OCI-LY7 (cell line): ENCODE measurements around the gene TRPM2. TPM values are rescaled to one million over a fixed set of nuclear protein-coding genes. Genes with fewer than 3 reads are reported as not detected.

ENCODE experiments used
- BruUV-seq: library from RNA; stranded (reverse); fragments of 400-500 nt; replicated peaks from 2 replicates; lab custom pipeline; 2021; lab: Mats Ljungman, UMichigan
- CTCF ChIA-PET: fragments of 300-600 bp; sonication (Branson Sonifier 250); formaldehyde crosslinking; loops from one replicate; lab custom pipeline; 2022; ENCODE audit warnings: antibody characterized with exemption; ENCODE audit not compliant: unreplicated experiment; lab: Charles Lee
- POLR2A ChIA-PET: fragments of 300-600 bp; sonication (Branson Sonifier 250); formaldehyde crosslinking; loops from one replicate; lab custom pipeline; 2022; ENCODE audit warnings: antibody characterized with exemption; lab: Charles Lee
- DNase-seq: peaks from one replicate; pipeline ENCODE4 v3.0.0-alpha.2; 2015; ENCODE audit warnings: low spot score
- H2AFZ ChIP-seq: fragments of 200-600 bp; sonication (generic), shearing (Covaris generic); 2 replicates; pipeline ENCODE4 v1.6.1; 2014; ENCODE audit warnings: mild to moderate bottlenecking, antibody characterized with exemption, low read length, moderate library complexity
- H3K27ac ChIP-seq: fragments of 200-600 bp; sonication (generic); 2 replicates; pipeline ENCODE4 v1.5.1; 2014; ENCODE audit warnings: mixed run types, low read depth, mild to moderate bottlenecking, moderate library complexity, low read length, inconsistent platforms; ENCODE audit not compliant: poor library complexity, severe bottlenecking
- H3K36me3 ChIP-seq: fragments of 200-600 bp; sonication (generic); 2 replicates; pipeline ENCODE4 v1.6.1; 2014; ENCODE audit warnings: mild to moderate bottlenecking, antibody characterized with exemption, low read length, moderate library complexity, mixed read lengths; ENCODE audit not compliant: insufficient read depth
- H3K4me1 ChIP-seq: fragments of 200-600 bp; sonication (generic); 2 replicates; pipeline ENCODE4 v1.5.1; 2014; ENCODE audit warnings: mild to moderate bottlenecking, low read length; ENCODE audit not compliant: insufficient read depth, poor library complexity, severe bottlenecking
- H3K4me2 ChIP-seq: fragments of 200-600 bp; sonication (generic); 2 replicates; pipeline ENCODE4 v1.6.1; 2014; ENCODE audit warnings: mild to moderate bottlenecking, low read length
- H3K4me3 ChIP-seq: fragments of 200-600 bp; sonication (generic); 2 replicates; pipeline ENCODE4 v1.5.1; 2014; ENCODE audit warnings: mild to moderate bottlenecking, low read depth, low read length; ENCODE audit not compliant: poor library complexity, severe bottlenecking
- H3K79me2 ChIP-seq: fragments of 200-600 bp; sonication (generic); 2 replicates; pipeline ENCODE4 v1.6.1; 2016; ENCODE audit warnings: low read depth, mild to moderate bottlenecking, low read length, moderate library complexity, mixed read lengths; ENCODE audit not compliant: insufficient read depth
- H3K9me2 ChIP-seq: fragments of 200-600 bp; sonication (generic); 2 replicates; pipeline ENCODE4 v1.6.1; 2016; ENCODE audit warnings: mild to moderate bottlenecking, low read length, mixed read lengths; ENCODE audit not compliant: insufficient read depth
- H3K9me3 ChIP-seq: fragments of 200-600 bp; sonication (generic); 2 replicates; pipeline ENCODE4 v1.6.1; 2014; ENCODE audit warnings: mild to moderate bottlenecking, mixed run types, low read length, mixed read lengths
- H4K20me1 ChIP-seq: fragments of 200-600 bp; sonication (generic); 2 replicates; pipeline ENCODE4 v1.6.1; 2014; ENCODE audit warnings: mild to moderate bottlenecking, antibody characterized with exemption, low read length, moderate library complexity, mixed read lengths; ENCODE audit not compliant: insufficient read depth
- CTCF ChIP-seq: fragments of 200-600 bp; sonication (generic); conservative IDR thresholded peaks from 2 replicates; pipeline ENCODE4 v1.5.1; 2014; ENCODE audit warnings: mild to moderate bottlenecking, antibody characterized with exemption, low read length, moderate library complexity, mixed read lengths
- EZH2phosphoT487 ChIP-seq: fragments of 200-600 bp; sonication (generic); IDR thresholded peaks from 2 replicates; pipeline ENCODE4 v1.6.1; 2018; ENCODE audit warnings: low read depth, borderline replicate concordance, mild to moderate bottlenecking, mixed run types, antibody characterized with exemption, low read length, moderate library complexity, mixed read lengths
- intact Hi-C: fragments of 100-400 bp; cut with micrococcal nuclease; formaldehyde crosslinking; loops from one replicate; pipeline ENCODE4 v1.10.0; 2022; ENCODE audit not compliant: unreplicated experiment
- total RNA-seq, 2 experiments: library from RNA; depleted of rRNA in 1 of 2; stranded (reverse); fragments of >200 nt in 1 of 2; shearing (Covaris generic) in 1 of 2; gene quantifications; 2 replicates each; pipeline ENCODE4 v1.2.3, GENCODE V29; 2014 to 2022

Gene TRPM2
- total RNA-seq, 2 experiments from 2014 or later: 1.8 to 7.1 TPM

DNA sequence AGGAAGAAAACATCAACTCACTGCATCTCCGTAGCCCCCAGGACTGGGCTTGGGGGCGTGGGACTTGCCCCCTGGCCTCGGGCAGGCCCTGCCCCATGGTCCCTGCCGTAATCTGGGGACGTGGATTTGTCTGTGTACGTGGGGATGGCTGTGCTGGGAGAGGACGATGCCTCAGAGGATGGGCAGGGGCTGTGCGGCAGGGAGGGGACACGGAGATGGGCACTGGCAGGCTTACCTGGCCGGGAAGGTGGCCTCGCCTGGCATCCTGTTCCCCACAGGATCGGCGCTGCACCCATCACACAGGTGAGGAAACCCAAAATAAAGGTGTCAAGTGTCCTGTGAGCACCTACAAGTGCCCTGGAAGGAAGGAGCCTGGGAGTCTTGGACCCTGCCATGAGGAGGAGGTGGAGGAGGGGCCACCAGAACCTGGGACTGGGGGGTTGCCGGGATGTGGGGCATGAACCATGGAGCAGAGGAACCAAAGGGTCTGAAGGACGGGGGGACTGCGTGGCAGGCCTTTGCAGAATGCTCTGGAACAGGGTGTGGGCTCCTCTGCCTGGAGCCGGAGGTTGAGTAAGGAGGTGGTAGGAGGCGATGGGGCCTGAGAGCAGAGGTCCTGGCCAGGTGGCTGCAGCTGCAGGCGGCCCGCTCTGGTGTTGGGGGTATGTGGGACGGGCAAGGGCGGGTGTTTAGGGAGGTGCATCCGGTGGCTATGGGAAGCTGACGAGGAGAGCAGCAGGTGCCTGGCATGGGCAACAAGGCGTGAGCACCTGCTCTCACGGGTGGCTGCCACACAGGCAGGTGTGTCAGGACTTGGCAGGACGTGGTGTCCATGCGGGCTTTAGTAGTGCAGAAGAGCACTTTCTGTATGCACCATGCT, 74.1 kb downstream of the TRPM2 start:
- no peak for DNase-seq
- TF ChIP-seq EZH2phosphoT487: no peak
- Histone ChIP-seq H3K9me2 (no peaks in the 10 kb centered on the region), H2AFZ (peak overlapping the region; percentile 40; the same call in 1 of the 2 replicates), H3K4me2 (peak overlapping the region; percentile 7; the same call in 1 of the 2 replicates), H3K27ac (peak overlapping the region; percentile 18), H3K36me3 (no peaks in the 10 kb centered on the region), H3K9me3 (peaks cover 13% of the 10 kb centered on the region), H3K4me3 (no peak overlapping the region), H3K79me2 (no peaks in the 10 kb centered on the region), H4K20me1 (no peaks in the 10 kb centered on the region), H3K4me1 (peaks cover 9% of the 10 kb centered on the region)
- POLR2A ChIA-PET: interaction anchor here (0.6 kb wide), 1 partner anchor 500 kb away, joined by 4 read pairs; no protein-coding TSS in a partner anchor
- no TSS peak for BruUV-seq
- intact Hi-C loops: loop anchor here (5.0 kb wide), 2 partner anchors 85 to 1215 kb away; partner anchors contain the start of gene PCBP3
- CTCF ChIA-PET: interaction anchor here (1.1 kb wide), 1 partner anchor 15 kb away, joined by 3 read pairs; no protein-coding TSS in a partner anchor

GRCh38 chr21:44428281-44428960, 75.0 kb downstream of the TRPM2 start:
- H2AFZ ChIP-seq: peak overlapping the region; percentile 40; the same call in 1 of the 2 replicates
- TF ChIP-seq CTCF: no peak
- TF ChIP-seq EZH2phosphoT487: no peak
- intact Hi-C loops: loop anchor here (5.0 kb wide), 2 partner anchors 86 to 1214 kb away; partner anchors contain the start of gene PCBP3
- peaks cover 9% of the 10 kb centered on the region for H3K4me1 ChIP-seq
- BruUV-seq: no TSS peak
- DNase-seq: peak; percentile 86
- no peaks in the 10 kb centered on the region for H4K20me1 ChIP-seq
- peak overlapping the region; percentile 18 for H3K27ac ChIP-seq
- H3K4me3 ChIP-seq: no peak overlapping the region
- no peaks in the 10 kb centered on the region for H3K9me2 ChIP-seq
- H3K9me3 ChIP-seq: peaks cover 13% of the 10 kb centered on the region
- POLR2A ChIA-PET: interaction anchor here (0.6 to 1.1 kb wide), 4 partner anchors 75 to 499 kb away, joined by 3 to 6 read pairs (median 4); partner anchors contain the start of genes CFAP410 and TRPM2
- peak overlapping the region; percentile 7; the same call in 1 of the 2 replicates for H3K4me2 ChIP-seq
- H3K36me3 ChIP-seq: no peaks in the 10 kb centered on the region
- no peaks in the 10 kb centered on the region for H3K79me2 ChIP-seq
- CTCF ChIA-PET: interaction anchor here (1.1 kb wide), 1 partner anchor 14 kb away, joined by 3 read pairs; no protein-coding TSS in a partner anchor

GRCh38 chr21:44429894-44430293, 76.5 kb downstream of the TRPM2 start:
- POLR2A ChIA-PET: no interaction called here
- DNase-seq: no peak
- no peaks in the 10 kb centered on the region for H4K20me1 ChIP-seq
- intact Hi-C loops: loop anchor here (5.0 kb wide), 2 partner anchors 88 to 1212 kb away; partner anchors contain the start of gene PCBP3
- H3K9me2 ChIP-seq: no peaks in the 10 kb centered on the region
- no TSS peak for BruUV-seq
- no peak overlapping the region for H3K4me2 ChIP-seq
- H3K79me2 ChIP-seq: no peaks in the 10 kb centered on the region
- peaks cover 13% of the 10 kb centered on the region for H3K9me3 ChIP-seq
- no peak overlapping the region for H2AFZ ChIP-seq
- TF ChIP-seq CTCF (no peak), EZH2phosphoT487 (no peak)
- H3K4me1 ChIP-seq: peaks cover 9% of the 10 kb centered on the region
- CTCF ChIA-PET: no interaction called here
- H3K27ac ChIP-seq: no peak overlapping the region
- no peaks in the 10 kb centered on the region for H3K36me3 ChIP-seq
- H3K4me3 ChIP-seq: no peak overlapping the region
